HFF-Myc (cell line): ENCODE measurements around the gene EXO5.
A peak's percentile ranks its signal among the peaks of the same experiment; 100 is the strongest.
"Not testable (repeated sequence)": the region's sequence is repeated elsewhere in the genome, so short reads cannot be mapped to it uniquely, and the experiment has no call there.

Source experiments
- DNase-seq: peaks from one replicate; pipeline ENCODE4 v3.0.0-alpha.2; 2011; ENCODE audit warnings: low read depth; ENCODE audit errors: extremely low read depth
- H3K4me3 ChIP-seq: replicated peaks from 2 replicates; pipeline ENCODE4 v1.5.1; 2011; ENCODE audit warnings: low read depth, mild to moderate bottlenecking, control low read depth, low read length
- CTCF ChIP-seq: IDR thresholded peaks from 2 replicates; pipeline ENCODE4 v1.5.1; 2012; ENCODE audit warnings: mild to moderate bottlenecking, low read depth, low read length, control low read depth; ENCODE audit errors: missing control alignments

Gene EXO5

GRCh38 chr1:40478276-40478675, 30.3 kb upstream of the EXO5 start:
- no peak for DNase-seq
- peak overlapping the region; percentile 65 for H3K4me3 ChIP-seq
- no peak for TF ChIP-seq CTCF

- no peak for TF ChIP-seq CTCF
- H3K4me3 ChIP-seq = no peak overlapping the region
- DNase-seq = no peak
These were observed 29.4 kb upstream of the EXO5 start for GRCh38 chr1:40479156-40479555.

GRCh38 chr1:40495315-40495903, 13.2 kb upstream of the EXO5 start:
- TF ChIP-seq CTCF = no peak
- H3K4me3 ChIP-seq = no peak overlapping the region

GRCh38 chr1:40502651-40503050, 5.9 kb upstream of the EXO5 start:
- not testable (repeated sequence) for DNase-seq, H3K4me3 ChIP-seq

More at GRCh38 chr1:40495315-40495903, 13.2 kb upstream of the EXO5 start:
- DNase-seq = no peak

- DNase-seq = no peak
- TF ChIP-seq CTCF = no peak
- peak overlapping the region; percentile 72 for H3K4me3 ChIP-seq
These were observed 594 bp upstream of the EXO5 start for GRCh38 chr1:40507973-40508372.

GRCh38 chr1:40519517-40519916, 10.9 kb downstream of the EXO5 start:
- no peak for DNase-seq
- TF ChIP-seq CTCF = no peak
- no peak overlapping the region for H3K4me3 ChIP-seq

GRCh38 chr1:40530735-40531380, 22.3 kb downstream of the EXO5 start:
- no peak for TF ChIP-seq CTCF
- H3K4me3 ChIP-seq = peak overlapping the region; percentile 77
- no peak for DNase-seq
